Measurements from ENCODE around the gene DPH3.

Gene DPH3

DNA sequence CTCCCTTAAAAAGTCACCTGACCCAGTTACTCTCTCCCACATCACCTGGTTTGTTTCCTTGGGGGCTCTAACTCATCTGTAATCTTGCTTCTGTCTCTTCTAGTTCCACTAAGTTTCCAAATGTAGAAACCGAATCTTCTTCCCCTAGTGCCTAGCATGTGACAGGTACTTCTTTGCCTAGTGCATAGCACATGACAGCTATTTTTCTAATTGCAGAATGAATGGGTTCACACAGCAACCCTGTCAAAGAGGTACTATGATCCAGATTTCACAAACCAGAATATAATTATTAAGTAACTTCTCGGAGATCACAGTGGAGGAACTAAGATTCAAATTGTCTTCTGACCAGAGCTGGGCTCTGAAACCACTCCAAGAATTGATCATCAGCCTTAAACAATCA is 7.4 kb downstream of the DPH3 start:
- FAIRE-seq (no peak), DNase-seq (ENCODE audit: low spot score) (no peak)

DNA sequence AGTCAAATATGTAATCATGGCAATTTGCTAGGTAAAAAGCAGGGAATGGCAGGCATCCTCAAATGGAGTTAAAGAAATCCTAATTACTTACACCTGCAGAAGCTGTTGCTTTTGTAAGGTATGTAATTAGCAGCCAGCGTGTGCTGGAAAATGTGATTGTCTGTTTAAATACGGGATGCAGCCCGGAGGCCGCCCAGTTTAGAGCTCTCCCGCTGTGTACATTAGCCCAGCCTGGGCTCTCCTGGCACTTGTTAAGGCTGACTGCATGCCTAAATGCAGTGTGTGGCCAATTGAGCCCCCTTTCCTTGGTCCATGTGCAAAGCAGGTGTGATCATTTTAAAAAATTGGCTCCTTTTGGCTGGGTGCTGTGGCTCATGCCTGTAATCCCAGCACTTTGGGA is 9.0 kb downstream of the DPH3 start:
- FAIRE-seq = no peak
- DNase-seq (ENCODE audit: low spot score) = no peak

DNA sequence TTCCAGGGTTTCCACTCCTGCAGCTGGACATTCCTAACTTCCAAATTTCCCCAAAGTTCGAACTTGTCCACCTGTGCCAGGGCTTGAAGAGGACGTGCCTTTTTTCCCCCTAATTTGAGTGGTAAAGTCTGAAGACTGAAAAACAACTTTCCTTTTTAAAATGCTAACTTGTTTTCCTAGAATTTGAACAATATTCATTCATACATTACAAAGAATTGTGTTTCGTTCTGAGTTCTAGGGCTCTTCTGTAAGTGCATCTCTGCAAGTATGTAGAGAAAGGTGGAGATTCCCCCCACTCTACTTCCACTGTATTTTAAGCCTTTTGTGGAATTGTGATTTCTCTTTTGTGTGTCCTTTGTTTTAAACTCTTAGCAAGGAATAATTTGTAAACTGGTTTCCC is 9.4 kb downstream of the DPH3 start:
- DNase-seq (ENCODE audit: low spot score) (no peak), FAIRE-seq (no peak)

DNA sequence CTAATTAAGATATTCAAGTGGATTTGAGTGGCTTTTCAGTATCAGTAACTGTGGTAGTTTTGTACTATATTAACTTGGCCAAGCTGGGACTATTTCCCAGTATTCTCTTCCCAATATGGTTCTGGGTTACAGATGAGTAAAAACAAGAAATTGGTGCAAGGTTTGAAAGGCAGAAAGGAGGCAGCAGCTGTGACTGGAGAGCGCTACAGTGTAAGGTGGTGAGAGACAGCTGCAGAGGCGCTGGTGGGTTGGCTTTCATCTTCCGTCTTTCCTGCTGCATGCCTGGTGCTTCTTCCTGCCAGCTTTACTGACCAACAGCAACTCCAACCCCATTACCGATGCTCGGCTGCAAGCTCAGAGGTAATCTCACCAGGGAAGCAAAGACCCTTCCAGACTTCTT is 9.8 kb downstream of the DPH3 start:
- FAIRE-seq (no peak), DNase-seq (ENCODE audit: low spot score) (no peak)

DNA sequence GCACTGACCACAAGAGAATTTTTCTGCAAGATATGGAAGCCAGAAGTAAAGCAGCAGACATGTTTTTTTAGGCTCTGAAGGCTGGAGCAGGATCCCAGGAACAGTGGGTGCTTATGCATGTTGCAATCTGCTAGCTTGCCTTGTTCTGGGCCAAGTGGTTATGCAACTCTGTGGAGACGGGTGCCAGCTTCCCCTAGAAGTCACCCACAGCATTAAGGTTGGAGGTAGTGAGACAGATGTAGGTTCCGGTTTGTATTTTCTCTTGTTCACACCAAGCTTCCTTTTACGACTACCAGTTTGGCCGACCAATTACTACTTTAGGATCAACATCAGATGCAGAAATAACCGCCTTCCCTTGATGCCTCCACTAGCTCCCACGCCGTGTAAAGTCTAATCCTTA is 11.1 kb downstream of the DPH3 start:
- FAIRE-seq (no peak), DNase-seq (ENCODE audit: low spot score) (no peak)

DNA sequence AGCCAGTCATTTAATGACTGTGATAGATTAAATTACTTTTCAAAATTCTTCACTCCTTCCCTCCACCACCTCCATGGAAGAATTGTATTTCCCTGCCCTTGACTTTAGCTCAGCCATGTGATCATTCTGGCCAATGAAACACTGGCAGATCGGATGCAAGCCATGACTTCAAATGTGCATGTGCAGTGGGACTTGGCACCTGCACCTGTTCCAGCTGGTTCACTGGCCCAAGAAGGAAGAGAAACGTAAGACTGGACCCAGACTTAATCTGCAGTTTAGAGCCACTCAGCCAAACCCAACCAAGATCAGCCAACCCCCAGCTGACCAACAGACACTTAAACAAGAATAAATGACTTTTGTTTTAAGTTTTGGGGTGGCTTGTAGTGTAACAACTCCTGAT is 11.8 kb downstream of the DPH3 start:
- DNase-seq (ENCODE audit: low spot score) (no peak), FAIRE-seq (no peak)

DNA sequence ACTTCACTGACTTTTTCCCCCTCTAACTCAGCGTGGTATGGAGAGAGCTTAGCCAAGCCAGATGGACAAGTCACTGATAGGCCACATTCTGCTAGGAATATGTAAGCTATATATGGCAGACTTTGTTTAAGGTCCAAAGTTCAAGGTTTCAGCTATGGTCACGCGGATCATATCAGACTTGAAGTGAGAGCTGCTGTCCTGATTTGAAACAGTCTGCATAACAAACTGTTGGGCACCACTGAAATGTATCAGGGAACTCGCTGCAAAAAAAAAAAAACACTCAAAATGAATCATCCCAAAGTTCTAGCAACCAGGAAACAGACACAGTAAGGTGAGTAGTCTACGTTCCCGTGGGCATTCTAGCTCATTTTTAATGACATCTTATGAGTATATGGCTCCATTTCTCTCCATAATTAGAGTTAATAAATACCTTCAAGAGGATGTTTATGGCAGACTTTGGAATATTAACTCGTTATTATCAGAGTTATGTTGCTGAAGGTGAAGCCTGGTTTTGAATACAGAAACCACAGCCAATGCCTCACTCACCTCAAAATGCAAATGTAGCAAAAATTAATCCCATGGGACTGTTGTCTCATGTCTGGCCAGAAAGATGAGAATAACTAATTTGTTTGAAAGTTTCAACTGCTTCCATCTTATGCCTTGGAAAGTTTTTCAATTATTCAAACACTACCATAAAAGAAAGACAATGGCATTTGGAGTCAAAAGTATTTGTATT is 12.3 kb downstream of the DPH3 start:
- no peak for DNase-seq (ENCODE audit: low spot score)
- FAIRE-seq = no peak

DNA sequence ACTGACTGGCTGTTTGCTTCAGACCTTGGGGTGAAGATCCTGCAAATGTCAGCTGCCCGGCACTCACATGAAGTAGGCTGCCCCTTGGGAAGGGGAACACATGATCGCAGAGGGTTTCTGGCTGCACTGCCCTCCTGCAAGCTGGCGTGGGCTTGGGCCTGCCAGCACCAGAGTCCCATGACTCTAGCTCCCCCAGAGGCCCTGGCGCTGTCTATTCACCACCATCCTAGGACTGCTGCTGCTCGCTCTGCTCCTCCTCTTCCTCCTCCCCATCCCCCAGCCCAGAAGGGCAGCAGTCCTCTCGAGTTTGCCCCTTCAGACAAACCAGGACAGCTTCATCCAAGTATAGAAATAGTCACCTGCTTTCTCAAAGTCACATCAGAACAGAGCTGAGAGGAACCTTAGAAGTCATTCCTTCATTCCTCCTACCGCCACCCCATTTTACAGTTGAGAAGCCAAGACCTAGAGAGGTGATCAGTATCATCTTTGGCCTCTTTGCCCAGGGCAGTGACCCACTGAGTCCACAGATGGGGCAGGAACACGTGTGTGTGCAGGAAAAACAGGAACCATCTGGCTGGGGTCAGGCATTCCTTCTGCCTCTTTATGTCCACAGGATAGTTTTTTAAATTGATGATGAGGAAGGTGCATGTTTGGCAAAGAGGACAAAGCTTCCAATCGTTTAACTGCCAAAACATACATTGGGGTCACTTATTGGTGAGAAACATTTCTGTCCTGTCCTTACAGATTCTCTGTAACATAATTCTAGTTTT is 13.2 kb downstream of the DPH3 start:
- DNase-seq (ENCODE audit: low spot score) (no peak), FAIRE-seq (no peak)

DNA sequence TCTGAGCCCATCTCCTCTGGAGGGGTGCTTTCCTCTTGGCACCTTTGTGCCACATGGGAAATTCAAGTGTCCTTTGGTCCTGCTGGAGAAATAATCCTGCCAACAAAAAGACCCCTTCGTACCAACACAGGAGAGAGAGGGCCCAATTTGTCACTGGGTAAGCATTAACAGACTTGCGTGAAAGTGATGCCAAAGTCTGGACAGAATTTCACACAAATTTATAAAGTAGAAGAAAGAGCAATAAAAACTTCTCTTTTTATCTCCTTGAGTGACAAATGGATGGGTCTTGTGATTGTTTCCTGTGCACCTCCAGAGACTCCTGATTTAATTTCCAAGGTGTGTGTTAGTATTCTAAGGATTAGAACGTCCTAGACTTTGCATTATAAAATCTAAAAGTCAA is 14.9 kb downstream of the DPH3 start:
- no peak for FAIRE-seq

DNA sequence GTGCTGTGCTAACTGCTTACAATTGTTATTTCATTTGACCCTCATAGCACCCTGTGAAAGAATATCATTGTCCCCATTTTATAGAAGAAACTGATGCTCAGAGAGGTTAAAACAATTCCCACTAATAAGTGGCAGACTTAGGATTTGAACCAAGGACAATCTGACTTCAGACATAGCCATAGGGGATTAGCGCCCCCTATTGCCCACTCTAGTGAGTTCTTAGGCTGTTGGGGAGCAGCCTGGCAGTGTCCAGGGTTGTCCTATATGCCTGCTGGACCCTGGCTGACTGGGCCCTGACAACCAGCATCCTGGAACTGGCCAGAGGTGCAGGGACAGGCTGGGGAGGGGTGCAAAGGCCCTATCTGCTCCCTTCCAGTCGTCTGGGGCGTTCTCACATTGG is 15.4 kb downstream of the DPH3 start:
- peak; percentile 54 for DNase-seq (ENCODE audit: low spot score)
- no peak for FAIRE-seq

More for the DNA sequence above, 14.9 kb downstream of the DPH3 start:
- no peak for DNase-seq (ENCODE audit: low spot score)

DNA sequence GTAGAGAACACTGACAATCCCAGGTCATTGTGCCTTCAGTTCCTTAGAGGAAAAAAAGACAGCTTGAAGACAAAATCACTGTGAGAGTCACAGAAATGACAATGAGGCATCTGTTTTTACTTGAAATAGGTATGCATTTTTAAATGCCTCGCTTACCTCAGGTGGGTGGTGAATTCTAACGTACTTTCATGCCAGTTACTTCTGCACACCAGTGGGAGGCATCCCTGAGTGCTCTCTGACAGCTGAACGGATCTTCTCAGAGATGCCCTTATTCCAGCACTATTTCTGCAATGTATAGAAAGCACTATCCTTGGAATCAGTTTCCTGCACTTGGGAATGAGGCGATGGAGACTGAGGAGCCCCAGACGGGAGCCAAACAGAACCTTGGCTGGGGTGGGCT is 16.2 kb downstream of the DPH3 start:
- FAIRE-seq = no peak
- DNase-seq (ENCODE audit: low spot score) = no peak

DNA sequence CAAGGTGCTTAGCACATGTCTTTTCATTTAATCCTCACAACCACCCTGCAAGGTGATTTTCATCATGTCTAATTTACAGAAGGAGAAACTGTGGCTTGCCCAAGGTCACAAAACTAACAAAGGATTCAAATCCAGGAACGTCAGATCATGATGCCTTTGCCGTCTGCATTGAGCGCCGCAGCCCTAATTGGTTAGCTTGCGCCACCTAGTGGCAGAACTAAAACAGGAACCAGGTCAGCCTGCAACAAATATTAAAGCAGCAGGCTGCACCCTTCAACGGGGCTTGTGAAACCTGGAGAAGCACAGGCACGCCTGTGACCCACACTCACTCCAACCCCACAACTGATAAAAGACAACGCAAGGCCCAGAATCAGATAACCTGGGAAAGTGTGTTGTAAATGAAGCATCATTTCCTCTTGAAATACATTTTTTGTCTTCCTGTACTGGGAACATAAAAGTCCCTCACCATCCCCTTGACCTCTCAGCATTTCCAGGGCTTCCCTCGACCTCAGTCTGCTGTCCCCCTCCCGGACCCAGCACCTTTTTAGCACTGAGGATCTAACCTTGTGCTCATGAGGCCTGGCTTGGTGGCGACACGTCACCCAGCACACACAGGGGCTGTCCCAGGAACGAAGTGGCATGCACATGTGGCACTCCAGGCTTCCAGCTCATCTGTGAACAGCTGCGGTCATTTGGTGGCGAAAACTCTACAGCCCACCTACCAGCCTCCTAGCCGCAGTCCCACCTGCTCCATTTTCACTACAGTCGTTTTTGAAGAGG is 17.3 kb downstream of the DPH3 start:
- peak; percentile 79 for DNase-seq (ENCODE audit: low spot score)
- no peak for FAIRE-seq

DNA sequence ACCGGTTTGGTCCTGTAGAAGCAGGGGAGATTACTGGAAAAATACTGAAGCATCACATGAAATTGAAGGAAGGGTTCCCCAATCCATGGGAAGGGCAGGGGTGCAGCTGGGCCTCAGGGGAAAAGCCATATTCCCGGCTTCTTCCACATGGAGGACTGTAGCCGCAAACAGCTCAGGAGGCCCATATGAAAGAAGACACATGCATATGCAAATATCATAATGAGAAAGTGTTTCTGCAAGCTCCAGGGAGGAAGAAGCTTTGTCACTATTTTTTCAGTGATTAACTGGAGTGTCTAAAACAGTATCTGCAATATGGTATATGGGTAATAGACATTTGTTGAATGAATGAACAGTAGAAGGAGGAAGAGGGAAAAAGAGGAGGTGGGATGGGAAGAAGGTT is 19.1 kb downstream of the DPH3 start:
- FAIRE-seq = no peak
- no peak for DNase-seq (ENCODE audit: low spot score)

DNA sequence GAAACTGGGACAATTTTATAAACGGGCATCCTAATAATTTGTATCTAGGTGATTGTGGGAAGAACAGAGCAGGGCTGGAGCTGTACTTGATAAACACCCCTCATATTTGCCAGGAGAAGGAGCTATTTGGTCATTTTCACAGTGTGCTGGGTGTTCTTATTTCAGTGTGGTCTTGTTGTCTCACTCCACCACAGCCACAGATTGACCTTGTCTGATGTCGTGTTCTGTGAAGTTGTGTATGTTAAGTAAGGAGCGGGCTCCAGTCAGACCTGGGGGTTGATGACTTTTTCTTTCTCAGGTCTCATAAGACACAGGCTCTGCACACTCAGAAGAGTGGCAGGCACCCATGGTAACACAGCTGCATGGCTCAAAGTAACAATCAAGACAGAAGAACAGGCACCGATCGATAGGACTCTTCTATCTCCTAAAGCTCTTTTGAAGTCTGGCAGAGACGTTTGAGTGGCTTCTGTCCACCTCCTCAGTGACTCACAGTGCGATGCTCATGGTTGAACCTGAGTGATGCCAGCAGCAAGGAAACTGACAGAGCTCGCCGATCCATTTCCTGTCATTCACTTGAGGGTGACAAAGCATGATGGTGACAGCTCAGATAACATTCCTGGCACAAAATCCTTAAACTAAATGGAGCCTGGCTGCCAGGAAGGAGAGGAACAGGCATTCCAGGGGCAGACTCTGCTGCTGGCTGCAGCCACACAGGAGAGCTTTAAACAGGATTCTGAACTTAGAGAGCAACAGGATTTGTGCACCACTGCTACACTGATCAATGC is 20.8 kb downstream of the DPH3 start:
- no peak for FAIRE-seq
- DNase-seq (ENCODE audit: low spot score) = no peak

DNA sequence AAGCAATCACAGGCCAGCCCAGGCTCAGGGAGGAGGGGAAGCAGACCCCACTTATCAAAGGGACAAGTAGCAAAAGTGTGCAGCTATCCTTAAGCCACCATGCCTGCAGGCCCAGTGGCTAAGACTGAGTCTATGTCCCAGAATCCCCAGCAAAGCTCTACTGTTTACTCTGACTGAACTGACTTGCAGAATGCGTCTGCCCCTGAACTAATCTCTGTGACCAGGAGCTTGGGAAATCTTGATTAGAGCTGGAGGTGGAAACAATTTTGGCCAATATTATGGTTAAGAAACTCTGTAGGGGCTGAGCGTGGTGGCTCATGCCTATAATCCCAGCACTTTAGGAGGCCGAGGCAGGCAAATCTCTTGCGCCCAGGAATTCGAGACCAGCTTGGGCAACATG is 22.6 kb downstream of the DPH3 start:
- no peak for DNase-seq (ENCODE audit: low spot score)
- no peak for FAIRE-seq

DNA sequence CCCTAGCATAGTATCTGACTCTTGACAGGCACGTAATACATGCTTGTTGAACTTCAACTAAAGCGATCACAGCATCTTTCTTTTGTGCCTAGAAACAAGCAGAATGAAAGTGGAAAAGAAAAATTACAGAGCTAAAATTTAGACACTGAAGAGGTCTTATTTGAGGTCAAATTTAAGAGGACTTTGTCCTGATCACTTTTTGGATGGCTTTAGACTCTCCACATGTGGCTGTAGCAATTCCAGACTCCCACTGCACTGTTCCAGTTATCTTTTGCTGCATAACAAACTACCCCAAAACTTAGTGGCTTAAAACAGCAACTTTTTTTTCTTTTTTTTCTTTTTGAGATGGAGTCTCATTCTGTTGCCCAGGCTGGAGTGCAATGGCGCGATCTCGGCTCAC is 23.5 kb downstream of the DPH3 start:
- FAIRE-seq = no peak

DNA sequence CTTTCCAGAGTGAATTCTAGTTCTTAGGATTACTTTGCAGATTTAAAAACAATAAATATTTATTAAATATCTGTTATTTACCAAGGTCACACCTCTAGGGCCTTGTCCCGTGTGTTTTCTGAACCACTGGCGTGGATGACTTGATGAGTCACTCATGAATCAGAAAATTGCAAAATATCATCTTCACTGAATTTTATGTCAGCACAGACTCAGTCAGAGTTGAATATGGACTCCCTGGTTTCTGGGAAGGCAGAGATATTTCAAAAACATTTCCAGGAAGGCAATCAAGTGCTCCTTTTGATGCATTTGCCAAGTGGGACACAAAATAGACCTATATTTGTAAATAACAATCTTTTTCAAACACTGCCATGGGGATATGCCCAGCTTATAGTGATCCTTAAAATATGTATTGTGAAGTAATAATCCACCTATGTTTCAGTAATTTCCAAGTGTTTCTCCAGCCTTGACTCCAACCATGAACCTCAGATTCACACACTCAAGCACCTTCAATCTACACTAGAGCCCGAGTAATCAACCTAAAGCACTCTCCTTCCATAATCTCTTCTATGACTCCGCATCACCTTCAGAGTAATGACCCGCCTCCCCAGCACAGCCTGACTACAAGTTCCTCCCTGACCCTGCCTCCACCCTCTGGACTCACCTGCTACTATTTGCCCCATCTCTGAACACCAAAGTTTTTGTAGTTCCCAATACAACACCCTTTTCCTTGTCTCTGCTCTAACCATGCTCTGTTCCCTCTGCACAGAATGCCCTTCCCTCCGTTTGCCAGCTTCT is 24.3 kb downstream of the DPH3 start:
- FAIRE-seq = no peak
- peak; percentile 37 for DNase-seq (ENCODE audit: low spot score)

More for the DNA sequence above, 23.5 kb downstream of the DPH3 start:
- DNase-seq (ENCODE audit: low spot score) = no peak

DNA sequence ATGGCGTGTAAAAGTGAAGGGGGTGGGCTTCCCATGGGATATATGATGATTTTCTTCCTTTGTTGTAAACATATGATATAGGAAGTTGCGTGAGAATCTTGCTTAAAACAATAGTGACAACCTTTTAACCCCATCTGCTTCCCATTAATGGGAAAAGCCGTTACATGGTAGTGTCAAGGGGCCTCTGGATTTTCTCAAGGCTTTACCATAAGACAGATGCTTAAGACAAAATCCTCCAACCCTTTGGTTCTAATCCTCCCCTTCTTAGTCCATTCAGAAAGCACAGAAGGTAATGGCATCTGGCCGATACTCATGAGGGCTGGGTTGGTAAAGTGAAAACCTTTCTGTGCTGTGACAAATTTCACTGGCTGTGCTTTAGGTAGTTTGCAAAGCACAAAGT is 25.0 kb downstream of the DPH3 start:
- DNase-seq (ENCODE audit: low spot score) (no peak), FAIRE-seq (no peak)

DNA sequence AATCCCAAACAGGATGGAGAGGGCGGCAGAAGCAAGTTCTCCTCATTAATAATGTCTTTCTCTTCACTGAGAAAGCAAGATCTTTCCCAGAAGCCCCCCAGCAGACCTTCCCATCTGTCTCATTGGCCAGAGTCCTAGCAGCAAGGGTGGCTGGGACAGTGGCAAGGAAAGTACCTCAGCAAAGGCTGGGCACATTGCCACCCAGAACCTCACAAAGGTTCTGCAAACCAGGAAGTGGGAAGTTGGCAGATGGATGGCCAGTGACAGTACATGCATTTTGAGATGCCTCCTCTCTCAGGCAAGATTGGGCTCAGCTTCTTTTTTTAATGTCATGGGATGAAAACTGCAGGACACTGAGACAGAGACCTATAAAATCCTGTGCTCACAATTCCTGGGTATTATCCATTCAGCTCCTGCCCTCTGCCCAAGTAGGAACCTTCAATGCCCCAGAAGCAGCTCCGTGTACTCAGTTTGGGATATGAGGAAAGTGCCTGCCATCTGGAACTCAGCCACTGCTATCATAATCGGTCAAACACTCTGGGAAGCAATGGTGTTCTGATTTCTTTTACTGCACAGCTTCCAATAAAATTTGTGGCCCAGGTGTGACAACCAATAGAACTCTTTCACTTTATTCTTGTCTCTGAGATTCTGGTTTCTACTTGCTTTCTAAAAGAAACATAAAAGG is 25.5 kb downstream of the DPH3 start:
- FAIRE-seq (no peak), DNase-seq (ENCODE audit: low spot score) (no peak)

DNA sequence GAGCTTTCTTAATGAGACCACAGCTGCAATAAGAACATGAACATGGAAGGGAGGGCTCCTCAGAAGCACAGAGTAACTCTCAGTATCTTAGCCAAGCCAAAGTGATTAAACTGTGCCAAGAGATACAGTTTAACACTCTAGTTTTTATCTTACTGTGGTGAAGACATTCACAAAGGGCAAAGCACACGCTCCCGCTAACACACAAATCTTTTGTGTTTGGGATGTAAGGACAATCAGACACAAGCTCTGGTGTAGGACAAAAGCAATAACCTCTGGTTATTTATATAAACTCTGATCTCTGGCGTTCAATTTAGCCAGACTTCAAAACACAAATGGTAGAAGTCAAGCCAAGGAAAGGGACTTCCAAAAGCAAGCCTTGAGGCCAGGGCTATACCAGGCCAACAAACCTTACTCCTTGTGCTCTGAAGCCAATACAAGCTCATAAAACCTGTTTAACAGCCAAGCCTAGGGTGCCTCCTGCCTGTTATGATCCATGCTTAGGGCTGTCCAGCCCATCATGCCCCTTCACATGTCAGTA is 27.8 kb downstream of the DPH3 start:
- DNase-seq (ENCODE audit: low spot score) = no peak
- no peak for FAIRE-seq
